Progenitor cell of endocrine pancreas (in vitro differentiated cells): ENCODE results near the gene BMP7. TPM values are rescaled to one million over a fixed set of nuclear protein-coding genes. Genes with fewer than 3 reads are reported as not detected.

Experiments used
- DNase-seq: peaks from one replicate; pipeline ENCODE4 v3.0.0; 2021; ENCODE audit warnings: low spot score; ENCODE audit not compliant: unreplicated experiment
- H3K27ac Mint-ChIP-seq: 2 replicates; pipeline ENCODE4 v1.8.0; 2021; ENCODE audit warnings: mild to moderate bottlenecking, moderate library complexity, mixed read lengths
- H3K27me3 Mint-ChIP-seq: 2 replicates; pipeline ENCODE4 v1.8.0; 2021; ENCODE audit warnings: mixed read lengths
- H3K36me3 Mint-ChIP-seq: 2 replicates; pipeline ENCODE4 v1.8.0; 2022; ENCODE audit warnings: mixed read lengths; ENCODE audit not compliant: insufficient read depth
- H3K4me1 Mint-ChIP-seq: 2 replicates; pipeline ENCODE4 v1.8.0; 2021; ENCODE audit warnings: low read depth, mixed read lengths
- H3K4me3 Mint-ChIP-seq: 2 replicates; pipeline ENCODE4 v1.8.0; 2021; ENCODE audit warnings: low read depth, mild to moderate bottlenecking, moderate library complexity, mixed read lengths
- H3K9me3 Mint-ChIP-seq: 2 replicates; pipeline ENCODE4 v1.8.0; 2021; ENCODE audit warnings: low read depth, mixed read lengths
- CTCF ChIP-seq: fragments of 200-600 bp; sonication (generic); IDR thresholded peaks from one replicate; pipeline ENCODE4 v1.5.0; 2021; ENCODE audit warnings: antibody characterized with exemption, mild to moderate bottlenecking; ENCODE audit not compliant: unreplicated experiment
- total RNA-seq: library from RNA; stranded (reverse); gene quantifications from 2 replicates; pipeline ENCODE4 v1.2.1, GENCODE V29; 2021

BMP7 gene
- total RNA-seq, 1 donor from 2014 or later: 35.4 TPM

DNA sequence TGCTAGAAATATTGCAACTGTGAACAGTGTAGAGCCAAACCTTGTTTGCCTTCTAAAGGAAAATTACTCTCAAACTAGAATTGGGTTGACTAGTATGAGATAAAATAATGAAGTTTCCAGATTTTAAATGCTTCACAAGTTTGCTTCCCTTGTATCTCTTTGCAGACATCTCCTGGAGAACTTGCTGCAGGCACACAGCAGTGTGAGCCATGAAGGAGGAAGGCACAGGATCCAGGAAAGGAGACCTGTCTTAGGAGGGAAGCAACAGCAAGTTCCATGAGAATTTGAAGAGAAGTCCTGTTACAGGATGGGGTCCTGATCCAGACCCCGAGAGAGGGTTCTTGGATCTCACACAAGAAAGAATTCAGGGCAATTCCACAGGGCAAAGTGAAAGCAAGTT lies 115.9 kb downstream of the BMP7 start:
- no peak overlapping the region for H3K4me3 Mint-ChIP-seq
- peaks cover 3% of the 10 kb centered on the region for H3K4me1 Mint-ChIP-seq
- no peak for DNase-seq
- H3K9me3 Mint-ChIP-seq: peaks cover 4% of the 10 kb centered on the region
- no peaks in the 10 kb centered on the region for H3K36me3 Mint-ChIP-seq
- no peak for TF ChIP-seq CTCF
- no peak overlapping the region for H3K27ac Mint-ChIP-seq
- H3K27me3 Mint-ChIP-seq: peaks cover 40% of the 10 kb centered on the region

- Mint-ChIP-seq H3K9me3 (peaks cover 4% of the 10 kb centered on the region), H3K36me3 (no peaks in the 10 kb centered on the region), H3K4me3 (no peak overlapping the region), H3K27me3 (peaks cover 39% of the 10 kb centered on the region), H3K4me1 (peaks cover 3% of the 10 kb centered on the region), H3K27ac (no peak overlapping the region)
- DNase-seq: no peak
- TF ChIP-seq CTCF: no peak
These were observed 118.2 kb downstream of the BMP7 start for GRCh38 chr20:57148263-57148662.

DNA sequence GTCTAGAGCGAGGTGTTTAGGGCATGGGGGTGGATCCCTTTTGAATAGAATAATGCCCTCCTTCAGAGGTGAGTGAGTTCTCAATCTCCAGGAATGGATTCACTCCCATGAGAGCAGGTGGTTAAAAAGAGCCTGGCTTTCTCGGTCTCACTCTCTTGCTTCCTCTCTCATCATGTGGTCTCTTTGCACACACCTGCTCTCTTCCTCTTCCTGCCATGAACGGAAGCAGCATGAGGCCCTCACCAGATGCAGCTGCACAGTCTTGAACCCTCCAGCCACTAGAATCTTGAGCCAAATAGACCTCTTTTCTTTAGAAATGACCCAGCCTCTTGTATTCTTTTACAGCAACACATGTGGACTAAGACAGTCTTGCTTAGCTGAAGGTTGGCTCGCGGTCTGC lies 119.3 kb downstream of the BMP7 start:
- Mint-ChIP-seq H3K9me3 (peaks cover 4% of the 10 kb centered on the region), H3K36me3 (no peaks in the 10 kb centered on the region), H3K27me3 (peaks cover 42% of the 10 kb centered on the region), H3K4me1 (peaks cover 3% of the 10 kb centered on the region), H3K27ac (no peak overlapping the region), H3K4me3 (no peak overlapping the region)
- DNase-seq: no peak
- TF ChIP-seq CTCF: no peak

GRCh38 chr20:57146155-57146554 lies 120.3 kb downstream of the BMP7 start:
- H3K27me3 Mint-ChIP-seq: peaks cover 42% of the 10 kb centered on the region
- peaks cover 3% of the 10 kb centered on the region for H3K4me1 Mint-ChIP-seq
- H3K36me3 Mint-ChIP-seq: no peaks in the 10 kb centered on the region
- no peak for TF ChIP-seq CTCF
- H3K9me3 Mint-ChIP-seq: peaks cover under 1% of the 10 kb centered on the region
- no peak for DNase-seq
- no peak overlapping the region for H3K4me3 Mint-ChIP-seq
- no peak overlapping the region for H3K27ac Mint-ChIP-seq

GRCh38 chr20:57145089-57145631 lies 121.3 kb downstream of the BMP7 start:
- Mint-ChIP-seq H3K4me1 (peaks cover 3% of the 10 kb centered on the region), H3K9me3 (no peaks in the 10 kb centered on the region), H3K4me3 (no peak overlapping the region), H3K36me3 (no peaks in the 10 kb centered on the region), H3K27ac (no peak overlapping the region), H3K27me3 (peaks cover 38% of the 10 kb centered on the region)
- no peak for TF ChIP-seq CTCF
- no peak for DNase-seq
